GM19467 (cell line): Measurements from ENCODE around the gene SNX19.
"Not testable (repeated sequence)": the region's sequence is repeated elsewhere in the genome, so short reads cannot be mapped to it uniquely, and the experiment has no call there.

ENCODE experiments used
- ATAC-seq: cut with Tn5 transposase; IDR thresholded peaks from one replicate; pipeline ENCODE4 v1.9.1; 2021; ENCODE audit warnings: mild to moderate bottlenecking, moderate library complexity; ENCODE audit not compliant: unreplicated experiment

Gene SNX19

GRCh38 chr11:130916238-130916855 lies at the start of gene SNX19:
Gene SNX19 (minus strand): TSS chr11:130916479. CDS start chr11:130915939, 540 bp downstream.
- peak; percentile 99 for ATAC-seq

GRCh38 chr11:130964058-130964792 lies 47.9 kb upstream of the SNX19 start:
- no peak for ATAC-seq

- ATAC-seq: no peak
These were observed 31.6 kb upstream of the SNX19 start for GRCh38 chr11:130947889-130948288.

- no peak for ATAC-seq
These were observed 31.2 kb upstream of the SNX19 start for GRCh38 chr11:130947481-130947880.

GRCh38 chr11:130947058-130947457 lies 30.8 kb upstream of the SNX19 start:
- ATAC-seq: no peak

- ATAC-seq: no peak
These were observed 29.6 kb upstream of the SNX19 start for GRCh38 chr11:130945896-130946295.

- ATAC-seq: no peak
These were observed 24.4 kb upstream of the SNX19 start for GRCh38 chr11:130940706-130941105.

- no peak for ATAC-seq
These were observed 20.8 kb upstream of the SNX19 start for GRCh38 chr11:130937051-130937450.

- ATAC-seq: no peak
These were observed 15.9 kb upstream of the SNX19 start for GRCh38 chr11:130932086-130932712.

- ATAC-seq: no peak
These were observed 8.5 kb upstream of the SNX19 start for GRCh38 chr11:130924750-130925149.

- ATAC-seq: not testable (repeated sequence)
These were observed 4.3 kb upstream of the SNX19 start for GRCh38 chr11:130920612-130921011.

GRCh38 chr11:130918081-130918480 lies 1.8 kb upstream of the SNX19 start:
- ATAC-seq: no peak

GRCh38 chr11:130916910-130917309 lies 631 bp upstream of the SNX19 start:
- no peak for ATAC-seq

- ATAC-seq: no peak
These were observed 559 bp downstream of the SNX19 start for GRCh38 chr11:130915603-130916237.

GRCh38 chr11:130913268-130913667 lies 3.0 kb downstream of the SNX19 start:
- ATAC-seq: no peak

GRCh38 chr11:130912552-130912951 lies 3.7 kb downstream of the SNX19 start:
- ATAC-seq: no peak

- ATAC-seq: no peak
These were observed 5.0 kb downstream of the SNX19 start for GRCh38 chr11:130911306-130911705.

- ATAC-seq: no peak
These were observed 6.6 kb downstream of the SNX19 start for GRCh38 chr11:130909650-130910049.

- ATAC-seq: no peak
These were observed 7.3 kb downstream of the SNX19 start for GRCh38 chr11:130908770-130909625.

- ATAC-seq: no peak
These were observed 8.2 kb downstream of the SNX19 start for GRCh38 chr11:130908061-130908460.

GRCh38 chr11:130907229-130907628 lies 9.1 kb downstream of the SNX19 start:
- no peak for ATAC-seq
